RKO (cell line): ENCODE results near the gene TMEM229A.
"Not testable (repeated sequence)": the region's sequence is repeated elsewhere in the genome, so short reads cannot be mapped to it uniquely, and the experiment has no call there.

Experiments
- DNase-seq: peaks from one replicate; pipeline ENCODE4 v3.0.0-alpha.2; 2016; ENCODE audit warnings: low spot score

TMEM229A gene

DNA sequence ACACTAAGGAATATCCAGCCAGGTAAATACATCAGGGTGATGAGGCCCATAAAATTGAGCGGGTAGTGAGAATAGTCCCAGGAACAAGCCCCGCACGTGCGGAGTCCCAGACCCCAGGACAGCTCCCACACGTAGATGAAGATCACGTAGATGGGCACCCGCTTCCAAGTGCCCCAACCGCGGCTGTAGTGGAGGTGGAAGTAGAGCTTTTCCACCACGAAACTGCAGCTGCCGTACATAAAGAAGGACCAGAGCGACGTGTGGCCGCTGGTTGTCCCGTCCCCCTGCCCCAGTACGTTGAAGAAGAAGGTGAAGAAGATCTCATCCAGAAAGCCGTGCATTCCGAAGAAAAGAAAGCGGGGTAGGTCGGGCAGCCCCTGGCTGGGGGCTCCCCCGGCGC lies 948 bp downstream of the TMEM229A start:
- DNase-seq: no peak

DNA sequence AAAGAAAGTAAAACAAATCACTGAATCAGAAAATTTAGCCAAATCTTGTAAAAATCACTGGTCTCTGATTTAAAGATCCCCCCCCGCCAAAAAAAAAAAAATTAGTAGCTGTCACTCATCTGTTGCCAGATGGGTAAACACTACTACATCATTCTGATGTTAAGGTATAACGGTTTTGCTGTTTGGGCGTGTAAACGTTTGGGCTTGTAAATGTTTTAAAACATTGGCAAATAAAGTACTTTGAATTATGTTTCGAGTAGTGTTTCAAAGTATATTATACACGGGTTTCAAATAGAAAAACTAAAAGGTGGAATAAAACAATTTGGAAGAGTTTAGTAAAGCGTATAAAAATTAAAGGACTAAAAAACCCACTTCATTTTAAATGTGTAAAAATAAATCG lies 1.5 kb downstream of the TMEM229A start:
- DNase-seq: no peak

DNA sequence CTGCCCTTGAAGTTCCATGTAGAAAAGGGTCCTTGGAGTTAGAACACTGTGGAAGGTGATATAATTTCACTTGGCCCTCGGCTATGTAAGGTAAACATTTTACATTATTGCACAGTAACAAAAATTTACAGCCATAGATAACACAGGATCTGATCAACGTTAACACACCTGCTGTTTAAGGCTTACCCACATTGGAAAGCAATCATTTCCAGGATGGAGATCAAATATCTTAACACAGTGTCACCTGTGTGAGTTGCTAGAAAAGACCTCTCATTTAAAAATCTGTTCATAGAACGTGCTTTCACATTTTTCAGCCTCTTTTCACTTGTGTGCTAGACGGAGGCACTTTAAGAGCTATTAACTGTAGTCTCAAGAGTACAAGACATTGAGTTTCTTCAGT lies 1.9 kb downstream of the TMEM229A start:
- no peak for DNase-seq

DNA sequence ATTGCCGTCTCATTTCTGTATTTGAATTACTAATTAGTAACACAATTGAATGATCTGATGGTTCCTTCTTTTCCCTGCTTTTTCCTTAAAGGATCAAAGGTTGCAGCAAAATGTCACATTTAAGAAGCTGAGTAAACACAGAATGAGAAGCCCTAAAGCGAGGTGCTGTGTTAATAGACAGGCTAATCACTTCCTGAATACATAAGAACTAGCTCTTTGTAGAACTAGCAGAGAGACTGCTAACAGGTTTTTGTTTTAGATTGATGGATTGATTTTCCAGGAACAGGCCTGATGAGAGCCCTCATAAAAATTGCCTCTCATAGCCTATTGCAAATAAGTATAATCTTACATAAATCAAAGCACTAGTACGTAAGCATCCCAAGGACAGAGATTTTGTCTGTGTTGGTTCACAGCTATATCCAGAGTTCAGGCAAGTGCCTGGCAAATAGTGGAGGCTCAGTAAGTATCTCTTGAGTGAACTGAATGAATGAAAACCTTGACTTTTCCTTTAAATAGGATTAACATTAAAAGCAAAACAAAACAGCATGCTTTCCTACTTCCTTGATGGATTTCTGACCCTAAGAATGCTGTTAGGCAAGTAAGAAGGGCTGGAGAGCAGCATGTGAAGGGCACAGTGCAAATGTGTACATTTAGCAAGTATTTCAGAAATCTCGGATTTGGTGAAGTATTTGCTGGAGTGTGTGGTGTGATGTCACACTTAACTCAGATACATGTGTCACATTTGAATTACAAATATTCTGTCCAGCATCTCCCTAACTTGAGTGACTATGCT lies 3.3 kb downstream of the TMEM229A start:
- no peak for DNase-seq

DNA sequence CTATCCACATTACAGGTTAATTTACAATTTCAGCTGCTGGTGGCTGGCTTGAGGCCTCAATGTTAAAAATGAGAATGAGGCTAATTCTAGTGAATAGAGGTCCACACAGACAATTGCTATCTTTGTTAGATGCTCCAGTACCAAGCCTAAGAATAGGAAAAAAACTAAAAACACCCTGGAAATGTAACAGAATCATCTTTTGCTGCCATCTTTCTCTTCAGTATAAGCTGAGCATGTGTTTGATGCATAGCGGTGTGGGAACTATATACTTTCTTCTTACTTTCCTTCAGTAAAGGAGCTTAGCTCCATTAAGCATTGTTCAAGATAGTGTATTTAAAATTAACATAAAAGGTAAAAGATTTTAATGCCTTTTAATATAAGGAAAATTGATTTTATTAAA lies 5.6 kb downstream of the TMEM229A start:
- DNase-seq: no peak

DNA sequence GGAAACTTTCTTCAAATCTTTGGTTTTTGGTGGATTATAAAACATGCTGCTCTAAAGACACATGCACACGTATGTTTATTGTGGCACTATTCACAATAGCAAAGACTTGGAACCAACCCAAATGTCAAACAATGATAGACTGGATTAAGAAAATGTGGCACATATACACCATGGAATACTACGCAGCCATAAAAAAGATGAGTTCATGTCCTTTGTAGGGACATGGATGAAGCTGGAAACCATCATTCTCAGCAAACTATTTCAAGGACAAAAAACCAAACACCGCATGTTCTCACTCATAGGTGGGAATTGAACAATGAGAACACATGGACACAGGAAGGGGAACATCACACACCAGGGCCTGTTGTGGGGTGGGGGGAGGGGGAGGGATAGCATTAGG lies 8.5 kb downstream of the TMEM229A start:
- not testable (repeated sequence) for DNase-seq

DNA sequence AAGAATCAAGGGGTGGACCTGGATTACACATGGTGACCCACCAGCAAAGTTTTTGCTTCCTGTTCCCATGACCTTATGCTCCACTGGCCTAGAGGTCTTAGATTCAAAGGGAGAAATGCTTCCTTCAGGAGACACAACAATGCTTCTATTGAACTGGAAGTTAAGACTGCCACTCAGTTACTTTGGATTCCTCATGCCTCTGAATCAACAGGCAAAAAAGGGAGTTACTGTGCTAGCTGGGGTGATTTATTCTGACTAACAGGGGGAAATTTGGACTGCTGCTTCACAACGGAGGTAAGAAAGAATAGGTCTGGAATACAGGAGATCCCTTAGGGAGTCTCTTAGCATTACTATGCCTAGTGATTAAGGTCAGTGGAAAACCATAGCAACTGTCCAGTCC lies 10.3 kb downstream of the TMEM229A start:
- no peak for DNase-seq

DNA sequence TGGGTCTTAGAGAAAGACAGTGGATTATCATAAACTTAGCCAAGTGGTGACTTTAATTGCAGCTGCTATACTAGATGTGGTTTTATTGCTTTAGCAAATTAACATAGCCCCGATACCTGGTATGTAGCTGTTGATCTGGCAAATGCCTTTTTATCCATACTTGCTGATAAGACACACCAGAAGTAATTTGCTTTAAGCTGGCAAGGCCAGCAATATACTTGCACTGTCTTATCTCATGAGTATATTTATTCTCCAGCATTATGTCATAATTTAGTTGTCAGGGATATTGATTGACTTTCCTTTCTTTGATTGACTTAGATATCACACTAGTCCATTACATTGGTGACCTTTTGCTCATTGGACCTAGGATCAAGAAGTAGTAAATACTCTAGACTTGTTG lies 12.8 kb downstream of the TMEM229A start:
- DNase-seq: no peak

DNA sequence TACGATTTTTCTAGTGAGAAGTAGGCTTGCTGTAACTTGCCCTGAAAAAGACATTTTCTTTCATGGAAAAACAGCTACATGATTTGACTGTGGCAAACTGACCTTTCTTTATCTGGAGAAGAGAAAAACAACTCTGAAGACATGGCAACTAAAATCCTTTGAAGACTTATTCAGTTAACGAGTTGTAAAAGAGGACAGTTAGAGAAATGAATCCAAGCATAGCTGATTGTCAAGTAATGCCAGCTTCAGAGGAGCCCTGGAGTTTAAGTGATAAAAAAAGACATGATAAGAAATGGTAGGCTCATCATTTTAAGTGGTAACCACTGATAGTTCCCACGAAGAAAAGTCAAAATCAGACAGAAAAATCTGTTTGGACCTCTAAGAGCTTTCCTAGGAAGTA lies 19.6 kb downstream of the TMEM229A start:
- DNase-seq: no peak

DNA sequence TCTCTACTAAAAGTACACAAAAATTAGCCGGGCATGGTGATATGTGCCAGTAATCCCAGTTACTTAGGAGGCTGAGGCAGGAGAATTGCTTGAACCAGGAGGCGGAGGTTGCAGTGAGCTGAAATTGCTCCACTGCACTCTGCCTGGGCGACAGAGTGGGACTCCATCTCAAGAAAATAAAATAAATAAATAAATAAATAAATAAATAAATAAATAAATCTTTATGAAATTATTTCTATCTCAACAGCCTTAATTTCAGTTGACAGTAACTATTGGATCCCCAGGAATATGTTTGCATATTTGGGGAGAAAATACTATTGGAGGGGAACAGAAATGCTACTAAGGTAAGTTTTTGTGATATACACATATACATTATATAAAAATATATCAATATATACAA lies 20.0 kb downstream of the TMEM229A start:
- no peak for DNase-seq

DNA sequence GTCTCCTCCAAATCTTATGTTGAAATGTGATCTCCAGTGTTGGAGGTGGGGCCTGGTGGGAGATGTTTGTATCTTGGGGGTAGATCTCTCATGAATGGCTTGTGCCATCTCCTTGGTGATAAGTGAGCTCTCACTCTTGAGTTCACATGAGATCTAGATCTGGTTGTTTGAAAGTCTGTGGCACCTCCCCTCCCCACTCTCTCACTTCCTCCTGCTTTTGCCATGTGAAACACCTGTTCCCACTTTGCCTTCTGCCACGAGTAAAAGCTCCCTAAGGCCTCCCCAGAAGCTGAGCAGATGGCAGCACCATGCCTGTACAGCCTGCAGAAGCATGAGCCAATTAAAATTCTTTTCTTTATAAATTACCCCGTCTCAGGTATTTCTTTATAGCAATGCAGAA lies 23.5 kb downstream of the TMEM229A start:
- DNase-seq: no peak

DNA sequence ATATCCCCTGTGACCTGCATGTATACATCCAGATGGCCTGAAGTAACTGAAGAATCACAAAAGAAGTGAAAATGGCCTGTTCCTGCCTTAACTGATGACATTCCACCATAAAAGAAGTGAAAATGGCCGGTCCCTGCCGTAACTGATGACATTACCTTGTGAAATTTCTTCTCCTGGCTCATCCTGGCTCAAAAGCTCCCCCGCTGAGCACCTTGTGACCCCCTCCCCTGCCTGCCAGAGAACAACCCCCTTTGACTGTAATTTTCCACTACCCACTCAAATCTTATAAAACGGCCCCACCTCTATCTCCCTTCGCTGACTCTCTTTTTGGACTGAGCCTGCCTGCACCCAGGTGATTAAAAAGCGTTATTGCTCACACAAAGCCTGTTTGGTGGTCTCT lies 24.6 kb downstream of the TMEM229A start:
- not testable (repeated sequence) for DNase-seq

DNA sequence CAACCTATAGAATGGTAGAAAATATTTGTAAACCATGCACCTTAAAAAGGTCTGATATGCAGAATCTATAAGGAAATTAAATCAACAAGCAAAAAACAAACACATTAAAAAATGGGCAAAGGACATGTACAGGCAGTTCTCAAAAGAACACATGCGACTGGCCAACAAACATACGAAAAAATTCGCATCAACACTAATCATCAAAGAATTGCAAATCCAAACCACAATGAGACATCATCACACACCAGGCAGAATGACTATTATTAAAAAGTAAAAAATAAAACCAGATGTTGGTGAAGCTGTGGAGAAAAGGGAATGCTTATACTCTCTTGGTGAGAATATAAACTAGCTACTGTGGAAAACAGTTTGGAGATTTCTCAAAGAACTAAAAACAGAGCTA lies 33.2 kb downstream of the TMEM229A start:
- no peak for DNase-seq

DNA sequence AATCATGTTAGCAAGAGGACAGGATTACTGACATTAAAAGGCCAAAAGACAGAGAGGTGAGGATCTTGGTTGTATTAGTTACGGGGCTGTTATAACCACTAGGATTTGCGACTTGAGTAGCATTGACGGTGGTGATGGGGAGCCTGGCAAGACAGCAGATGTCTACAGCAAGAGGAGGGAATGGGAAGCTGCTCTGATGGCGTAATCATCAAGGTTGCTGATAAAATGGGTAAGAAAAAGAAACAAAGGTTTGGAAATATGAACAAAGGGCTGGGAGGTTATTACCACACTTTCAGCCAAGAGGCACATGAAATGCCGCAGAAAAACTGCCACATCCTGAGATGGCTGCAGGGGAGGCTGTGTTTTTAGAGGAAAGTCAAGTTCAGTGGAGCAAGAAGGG lies 33.9 kb downstream of the TMEM229A start:
- no peak for DNase-seq

DNA sequence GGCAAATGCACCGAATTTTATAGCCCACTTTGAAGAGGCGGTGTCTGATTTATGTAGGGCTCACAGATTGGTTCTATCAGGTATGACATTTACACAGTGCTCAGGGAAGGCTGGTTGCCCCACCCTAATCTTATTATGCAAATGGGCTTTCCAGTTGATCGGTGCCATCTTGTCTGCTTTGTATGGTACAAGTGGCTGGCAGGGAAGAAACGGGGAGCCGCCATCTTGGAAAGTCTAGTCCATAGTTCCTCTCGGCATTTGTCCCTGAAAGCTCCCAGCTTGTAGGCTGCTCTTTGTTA lies 36.6 kb downstream of the TMEM229A start:
- no peak for DNase-seq

DNA sequence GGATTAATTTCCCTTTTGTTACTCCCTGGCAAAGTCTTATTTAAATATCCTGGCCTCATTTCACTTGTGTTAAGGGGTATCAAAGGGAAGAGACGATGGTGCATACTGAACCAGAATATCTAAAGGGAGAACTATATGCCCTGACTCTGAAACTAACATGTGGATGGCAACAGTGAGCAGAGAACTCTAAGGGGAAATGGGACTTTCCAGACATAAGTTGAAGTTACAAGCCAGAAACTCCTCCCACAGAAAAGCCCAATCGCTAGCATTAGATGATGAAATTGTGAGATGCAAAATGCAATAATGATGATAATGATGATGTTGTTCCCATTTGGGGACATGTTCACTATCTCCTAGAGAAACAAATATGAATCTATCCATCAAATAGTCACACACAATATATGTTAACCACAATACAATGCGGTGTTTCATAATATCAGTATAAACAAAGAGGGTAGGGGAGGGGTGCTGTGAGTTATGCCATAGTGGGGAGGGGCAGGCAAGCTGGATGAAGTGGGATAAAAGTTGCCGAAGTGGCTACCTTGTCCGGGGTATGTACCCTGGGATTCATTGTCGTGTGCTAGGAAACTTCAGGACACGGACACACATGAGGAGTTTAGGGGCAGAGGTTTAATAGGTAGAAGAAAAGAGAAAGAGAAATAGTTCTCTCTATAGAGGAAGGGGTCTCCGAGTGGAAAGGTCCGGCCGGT lies 37.1 kb downstream of the TMEM229A start:
- no peak for DNase-seq

DNA sequence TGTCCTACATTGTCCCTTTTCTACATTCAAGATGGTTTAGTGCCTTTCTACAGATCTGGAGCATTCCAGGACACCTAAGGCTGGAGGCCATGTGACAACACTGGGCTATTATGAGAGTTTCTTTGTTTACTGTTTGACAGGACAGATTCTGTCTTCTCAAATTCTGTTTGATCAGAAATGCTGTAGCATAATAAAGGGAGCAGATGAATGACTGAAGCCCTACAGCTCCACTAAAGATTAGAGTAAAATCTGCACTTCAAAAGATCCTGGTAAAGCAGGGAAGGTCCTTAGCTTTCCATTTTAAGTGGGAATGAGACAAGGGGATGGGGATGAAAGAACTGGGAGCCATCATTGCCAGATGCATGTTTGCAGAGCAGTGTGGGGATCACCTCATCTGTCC lies 38.4 kb downstream of the TMEM229A start:
- no peak for DNase-seq

DNA sequence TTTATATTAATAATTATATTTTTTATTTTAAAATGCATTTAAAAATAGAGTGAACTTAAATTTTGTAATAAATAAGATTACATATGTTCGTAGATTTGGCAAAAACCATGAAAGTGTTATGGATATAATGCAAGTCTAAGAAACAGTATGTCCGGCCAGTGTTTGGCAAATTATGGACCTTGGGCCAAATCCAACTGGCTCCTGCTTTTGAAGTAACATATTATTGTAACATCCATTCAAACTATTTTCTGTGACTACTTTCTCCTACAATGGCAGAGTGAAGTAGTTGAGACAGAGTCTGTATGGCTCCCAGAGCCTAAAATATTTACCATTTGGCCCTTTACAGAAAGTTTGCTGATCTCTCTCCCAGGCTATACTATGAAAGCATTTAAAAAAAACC lies 38.9 kb downstream of the TMEM229A start:
- no peak for DNase-seq

DNA sequence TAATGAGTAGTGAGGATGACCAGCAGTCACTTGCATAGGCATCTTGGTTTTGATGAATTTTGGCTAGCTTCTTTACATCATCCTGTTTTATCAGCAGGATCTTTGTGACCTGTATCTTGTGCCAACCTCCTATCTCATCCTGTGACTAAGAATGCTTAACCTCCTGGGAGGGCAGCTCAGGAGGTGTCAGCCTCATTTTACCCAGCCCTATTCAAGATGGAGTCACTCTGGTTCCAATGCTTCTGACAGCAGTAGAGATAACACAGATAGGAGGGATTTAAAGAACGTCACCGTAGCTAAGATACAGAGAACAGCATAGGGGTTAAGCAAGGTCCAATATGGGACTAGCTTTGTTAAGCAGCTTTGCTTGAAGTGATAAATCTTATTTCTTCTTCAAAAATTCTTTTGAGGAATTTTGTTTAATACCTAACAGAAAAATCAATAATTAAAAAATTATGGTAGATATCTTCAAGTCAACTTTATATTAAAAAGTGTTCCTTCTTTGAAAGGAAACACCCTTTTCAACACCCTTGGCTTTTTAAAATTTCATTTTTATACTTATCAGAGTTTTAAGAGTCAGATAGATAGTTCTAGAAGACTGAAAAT lies 39.9 kb downstream of the TMEM229A start:
- no peak for DNase-seq

DNA sequence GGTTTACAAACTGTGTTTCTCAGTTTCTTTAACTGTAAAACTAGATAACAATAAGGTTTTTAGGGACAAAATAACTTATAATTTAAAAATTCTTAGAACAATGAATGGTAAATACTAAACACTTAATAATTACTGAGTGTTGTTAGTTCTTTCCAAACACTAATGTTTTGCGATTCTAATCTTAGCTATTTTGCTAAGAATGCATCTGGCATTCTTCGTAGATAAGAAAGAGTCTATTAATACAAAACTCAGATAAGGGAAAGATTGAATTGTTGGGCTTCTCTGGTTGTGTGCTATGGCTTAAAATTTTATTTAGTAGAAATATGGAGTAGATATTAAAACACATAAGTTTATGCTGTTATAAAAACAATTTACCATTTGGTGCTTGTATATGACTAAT lies 45.4 kb downstream of the TMEM229A start:
- no peak for DNase-seq
